ENCODE data around the gene COMMD7.
"Not testable (repeated sequence)": the region's sequence is repeated elsewhere in the genome, so short reads cannot be mapped to it uniquely, and the experiment has no call there.

Gene COMMD7

DNA sequence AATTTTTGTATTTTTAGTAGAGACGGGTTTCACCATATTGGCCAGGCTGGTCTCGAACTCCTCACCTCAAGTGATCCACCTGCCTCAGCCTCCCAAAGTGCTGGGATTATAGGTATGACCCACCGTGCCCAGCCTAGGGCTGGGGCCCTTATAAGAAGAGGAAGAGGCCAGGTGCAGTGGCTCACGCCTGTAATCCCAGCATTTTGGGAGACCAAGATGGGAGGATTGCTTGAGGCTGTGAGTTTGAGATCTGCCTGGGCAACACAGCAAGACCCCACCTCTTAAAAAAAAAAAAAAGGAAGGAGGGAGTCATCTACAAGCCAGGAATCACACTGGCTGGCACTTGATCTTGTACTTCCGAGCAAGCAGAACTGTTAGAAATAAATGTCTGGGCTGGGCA, 13.9 kb downstream of the COMMD7 start:
- not testable (repeated sequence) for DNase-seq (ENCODE audit: low read depth in 3 of 3)

DNA sequence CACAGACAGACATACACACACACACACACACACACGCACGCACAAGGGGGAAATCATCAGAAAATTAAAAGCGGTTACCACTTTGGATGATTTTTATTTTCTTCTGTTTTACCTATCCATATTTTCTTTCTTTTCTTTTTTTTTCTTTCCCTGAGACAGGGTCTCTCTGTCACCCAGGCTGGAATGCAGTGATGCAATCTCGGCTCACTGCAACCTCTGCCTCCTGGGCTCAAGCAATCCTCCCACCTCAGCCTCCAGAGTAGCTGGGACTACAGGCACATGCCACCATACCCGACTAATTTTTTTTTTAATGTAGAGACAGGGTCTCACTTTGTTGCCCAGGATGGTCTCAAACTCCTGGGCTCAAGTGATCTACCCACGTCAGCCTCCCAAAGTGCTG, 14.8 kb downstream of the COMMD7 start:
- DNase-seq (ENCODE audit: low read depth in 3 of 3), result not testable (repeated sequence)

DNA sequence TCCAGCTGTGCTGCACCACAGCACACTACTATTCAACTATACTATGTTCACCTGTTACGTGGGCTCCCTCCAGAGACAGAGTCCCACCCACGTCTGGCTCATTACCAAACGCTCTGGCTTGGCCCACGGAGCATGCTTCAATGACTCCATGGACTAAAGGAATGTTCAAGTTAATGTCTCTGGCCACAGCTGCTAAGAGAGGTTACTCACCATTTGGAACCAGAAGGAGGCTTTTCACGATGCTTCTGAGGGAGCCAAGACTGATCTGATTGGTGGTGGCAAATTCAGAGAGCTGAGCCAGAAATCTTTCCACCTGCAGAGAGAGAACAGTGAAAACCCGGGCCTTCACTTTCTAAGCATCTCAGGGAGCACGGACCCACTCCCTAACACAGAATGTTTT, 15.6 kb downstream of the COMMD7 start:
- DNase-seq (ENCODE audit: low read depth in 3 of 3), result no peak

DNA sequence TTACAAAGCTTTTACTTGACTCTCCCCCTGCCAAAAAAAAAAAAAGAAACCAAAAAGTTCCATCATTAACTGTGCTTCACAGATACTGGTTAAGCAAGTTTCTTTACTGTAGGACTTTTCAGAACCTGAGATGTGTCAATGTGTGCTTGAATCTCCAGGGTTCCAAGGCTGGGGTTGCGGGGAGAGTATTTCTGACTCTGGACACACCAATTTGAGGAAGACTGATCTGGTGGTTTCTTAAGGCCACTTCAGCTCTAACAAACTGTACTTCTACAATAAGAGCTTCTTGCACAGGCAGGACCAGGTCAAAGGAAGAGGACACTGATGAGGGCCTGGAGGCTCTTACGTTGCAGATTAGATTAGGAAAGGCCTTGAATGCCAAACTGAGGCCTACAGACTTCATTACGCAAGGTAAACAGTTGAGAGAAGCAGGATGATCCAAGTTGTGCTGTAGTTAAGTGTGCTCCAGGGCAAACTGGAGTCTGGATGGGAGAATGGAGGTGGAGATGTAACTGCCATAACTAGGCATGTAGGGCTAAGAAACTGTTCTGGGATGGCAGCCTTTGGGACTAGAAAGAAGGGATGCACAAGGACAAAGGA, 24.4 kb downstream of the COMMD7 start:
- DNase-seq (ENCODE audit: low read depth in 3 of 3), result no peak

DNA sequence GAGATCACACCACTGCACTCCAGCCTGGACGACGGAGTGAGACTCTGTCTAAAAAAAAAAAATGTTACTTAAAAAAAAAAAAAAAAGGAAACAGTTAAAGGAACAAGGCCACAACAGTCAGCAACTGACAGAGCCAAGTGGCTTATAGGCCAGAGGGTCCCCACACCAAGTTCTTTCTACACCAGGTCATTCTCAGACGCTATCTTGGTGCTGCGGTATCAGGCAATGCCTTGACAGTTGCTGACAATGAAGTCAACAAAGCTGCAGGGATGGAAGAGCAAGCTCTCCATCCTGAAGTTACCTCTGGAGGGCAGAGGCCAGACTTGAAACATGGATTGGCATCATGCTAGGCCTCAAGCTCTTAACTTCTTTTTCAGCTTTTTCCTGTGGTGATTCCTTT, 31.9 kb downstream of the COMMD7 start:
- no peak for DNase-seq (ENCODE audit: low read depth in 3 of 3)

DNA sequence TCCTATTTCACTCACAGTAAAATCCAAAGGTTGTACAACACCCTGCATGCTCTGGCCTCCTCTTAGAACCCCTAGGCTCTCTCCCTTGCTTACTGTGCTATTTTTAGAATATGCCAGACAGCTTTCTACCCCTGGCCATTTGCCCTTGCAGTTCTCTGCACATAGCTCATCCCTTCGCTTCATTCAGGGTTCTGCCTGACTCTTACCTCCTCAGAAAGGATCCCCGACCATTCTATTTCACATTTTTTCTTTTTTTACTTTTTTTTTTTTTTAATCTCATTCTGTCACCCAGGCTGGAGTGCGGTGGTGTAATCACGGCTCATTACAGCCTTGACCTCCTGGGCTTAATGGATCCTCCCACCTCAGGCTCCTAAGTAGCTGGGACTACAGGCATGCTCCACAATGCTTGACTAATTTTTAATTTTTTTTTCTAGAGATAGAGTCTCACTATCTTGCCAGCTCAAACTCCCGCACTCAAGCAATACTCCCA, 33.6 kb downstream of the COMMD7 start:
- no peak for DNase-seq (ENCODE audit: low read depth in 3 of 3)

DNA sequence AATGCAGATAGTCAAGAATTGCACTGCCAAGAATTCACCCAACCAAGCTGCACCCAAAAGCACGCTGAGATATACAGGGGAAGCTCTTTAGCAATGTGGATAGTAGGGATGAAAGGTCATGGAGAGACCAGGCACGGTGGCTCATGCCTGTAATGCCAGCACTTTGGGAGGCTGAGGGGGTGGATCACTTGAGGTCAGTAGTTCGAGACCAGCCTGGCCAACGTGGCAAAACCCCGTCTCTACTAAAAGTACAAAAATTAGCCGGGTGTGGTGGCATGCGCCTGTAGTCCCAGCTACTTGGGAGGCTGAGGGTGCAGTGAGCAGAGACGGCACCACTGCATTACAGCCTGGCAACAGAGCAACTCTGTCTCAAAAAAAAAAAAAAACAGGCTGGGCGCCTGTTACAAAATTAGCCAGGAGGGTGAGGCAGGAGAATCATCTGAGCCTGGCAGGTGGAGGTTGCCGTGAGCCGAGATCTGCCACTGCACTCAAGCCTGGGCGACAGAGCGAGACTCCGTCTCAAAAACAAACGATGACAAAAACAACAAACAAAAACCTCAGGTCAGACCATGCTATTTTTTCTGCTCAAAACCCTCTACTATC, 34.1 kb downstream of the COMMD7 start:
- not testable (repeated sequence) for DNase-seq (ENCODE audit: low read depth in 3 of 3)

DNA sequence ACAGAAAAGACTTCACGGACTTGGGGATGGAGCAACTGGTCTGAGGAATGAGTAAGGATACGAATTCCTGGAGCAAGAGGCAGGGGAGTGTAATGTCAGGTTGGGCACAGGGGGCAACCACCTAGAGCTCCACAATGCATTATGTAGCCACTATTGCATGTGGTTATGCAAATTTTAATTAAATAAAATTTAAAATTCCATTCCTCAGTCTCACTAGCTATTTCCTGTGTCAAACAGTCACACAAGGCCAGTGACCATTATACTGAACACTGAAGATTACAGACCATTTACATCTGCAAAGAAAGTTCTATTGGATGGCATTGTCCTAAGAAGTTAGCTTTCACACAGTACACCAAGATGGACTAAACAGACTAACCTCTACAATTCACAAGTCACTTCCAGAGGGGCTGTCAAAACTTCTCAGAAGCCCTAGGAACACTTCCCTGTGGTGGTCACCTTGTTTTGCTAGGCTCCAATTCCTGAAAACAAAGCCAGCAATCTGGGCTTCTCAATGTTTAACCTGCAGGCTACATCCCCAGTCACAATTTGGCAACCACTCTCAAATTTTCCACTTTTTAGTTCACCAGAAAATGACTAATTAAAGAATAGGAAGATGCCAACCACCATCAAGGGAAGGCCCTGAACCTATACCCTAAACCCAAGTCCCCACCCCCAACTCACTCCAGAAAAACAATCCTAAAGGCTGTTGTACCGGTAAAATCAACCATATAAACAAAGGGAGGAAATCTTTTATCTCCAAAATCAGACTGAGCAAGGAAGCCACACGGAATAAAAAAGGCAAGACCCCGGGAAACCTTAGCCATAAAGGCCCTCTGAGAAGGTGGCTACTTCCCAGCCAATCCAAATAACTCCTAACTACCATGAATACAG, 35.3 kb downstream of the COMMD7 start:
- no peak for DNase-seq (ENCODE audit: low read depth in 3 of 3)

DNA sequence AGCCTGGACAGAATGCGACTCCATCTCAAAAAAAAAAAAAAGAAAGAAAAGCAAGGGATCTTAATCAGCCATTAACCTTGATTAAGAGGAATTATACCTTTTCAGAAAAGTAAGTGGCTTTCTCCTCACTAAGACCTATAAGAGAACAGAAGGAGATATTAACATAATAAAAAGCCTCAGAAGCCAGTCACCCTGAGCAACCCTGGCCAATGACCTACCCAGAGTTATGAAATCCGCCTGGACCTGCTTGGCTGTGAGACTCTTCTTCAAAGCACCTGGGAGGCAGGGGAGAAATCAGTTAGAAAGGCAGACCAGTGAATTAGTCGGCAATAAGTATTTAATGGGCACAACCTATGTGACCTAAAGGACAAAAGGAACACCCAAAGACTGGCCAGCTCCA, 36.8 kb downstream of the COMMD7 start:
- no peak for DNase-seq (ENCODE audit: low read depth in 3 of 3)

DNA sequence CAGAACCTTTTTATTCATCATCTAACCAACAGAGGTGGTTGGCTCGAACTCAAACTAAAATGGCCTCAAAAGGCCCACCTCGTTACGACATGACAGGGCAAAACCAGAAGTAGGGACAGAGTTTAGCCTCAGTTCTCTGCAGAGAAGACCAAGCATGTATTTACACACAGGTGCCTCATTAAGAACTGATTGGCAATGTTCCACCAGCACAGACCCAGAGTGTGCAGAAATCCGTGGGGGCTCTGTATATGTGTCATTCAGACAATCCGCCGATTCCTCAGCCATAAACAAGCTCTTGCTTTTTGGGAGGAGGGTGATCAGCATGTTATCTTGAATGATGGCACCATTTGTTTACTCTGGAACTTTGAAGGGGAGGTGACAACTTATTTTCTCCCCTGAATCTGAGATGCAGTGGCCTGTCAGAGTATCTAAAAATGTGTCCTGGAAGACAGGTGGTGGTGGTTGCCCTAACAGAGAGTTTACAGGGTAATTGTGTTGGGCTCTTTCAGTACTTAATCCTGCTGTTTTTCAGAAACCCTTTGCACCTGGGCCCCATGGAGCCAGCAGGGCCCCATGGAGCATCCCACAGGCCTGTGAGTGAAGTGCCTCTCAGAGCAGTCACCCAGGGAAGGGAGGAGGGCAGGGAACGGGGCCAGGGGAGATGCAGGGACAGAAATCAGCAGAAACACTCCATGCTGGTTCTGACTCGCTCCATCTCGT, 40.4 kb downstream of the COMMD7 start:
- no peak for DNase-seq (ENCODE audit: low read depth in 3 of 3)

DNA sequence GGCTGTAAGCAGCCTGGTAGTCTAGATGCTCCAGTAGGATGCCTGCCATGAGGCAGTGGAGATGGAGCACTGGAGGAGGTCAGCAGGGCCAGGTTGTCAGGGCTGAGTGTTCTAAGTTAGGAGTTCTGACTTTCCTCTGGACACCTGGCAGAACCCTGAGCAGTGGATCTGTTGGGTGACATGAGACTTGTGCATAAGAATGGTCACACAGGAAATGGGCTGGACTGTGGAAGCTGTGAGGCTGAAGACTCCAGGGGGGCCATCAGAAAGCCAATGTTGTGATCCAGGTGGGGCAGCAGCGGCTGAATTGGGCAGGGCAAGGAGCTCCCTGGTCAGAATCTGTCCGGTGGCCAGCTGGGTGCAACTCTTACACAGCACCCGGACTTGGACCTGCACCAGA, 45.7 kb downstream of the COMMD7 start:
- DNase-seq (ENCODE audit: low read depth in 3 of 3), result no peak

DNA sequence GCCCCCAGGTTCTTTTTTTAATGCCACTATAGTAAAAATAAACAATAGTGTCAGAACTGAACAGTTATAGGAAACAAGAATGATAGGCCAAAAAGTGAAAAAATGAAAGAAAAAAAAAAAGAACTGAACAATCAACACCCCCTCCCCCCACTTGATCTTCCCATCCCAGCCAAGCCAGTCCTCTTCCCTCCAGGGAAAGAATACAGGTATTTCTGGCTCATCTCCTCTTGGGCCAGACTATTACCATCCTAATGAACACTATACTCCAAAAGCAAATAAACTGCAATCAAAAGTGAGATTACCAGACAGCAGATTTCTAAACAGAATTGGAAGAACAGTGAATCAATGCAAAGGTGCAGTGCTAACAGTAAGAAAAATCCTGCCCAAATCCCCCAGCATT, 48.2 kb downstream of the COMMD7 start:
- no peak for DNase-seq (ENCODE audit: low read depth in 3 of 3)

DNA sequence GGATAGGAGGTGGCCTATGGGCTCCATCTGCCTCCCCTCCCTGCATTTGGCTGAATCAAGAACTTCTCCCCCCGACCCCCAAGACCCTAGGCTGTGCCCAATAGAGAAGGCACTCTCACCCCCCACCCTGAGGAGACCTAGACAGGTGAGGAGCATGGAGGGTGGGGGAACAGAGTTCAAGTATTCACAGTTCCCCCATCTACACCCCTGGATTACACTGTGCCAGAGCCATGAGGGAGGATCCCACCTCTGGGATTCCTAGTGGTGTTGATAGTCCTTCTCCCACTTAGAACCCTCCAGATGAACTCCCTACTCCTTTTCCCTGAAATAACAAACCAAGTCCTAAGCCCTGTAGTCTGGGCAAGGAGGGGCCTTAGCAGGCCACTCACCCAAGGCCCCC, 54.3 kb downstream of the COMMD7 start:
- DNase-seq (ENCODE audit: low read depth in 3 of 3), result not testable (repeated sequence)

DNA sequence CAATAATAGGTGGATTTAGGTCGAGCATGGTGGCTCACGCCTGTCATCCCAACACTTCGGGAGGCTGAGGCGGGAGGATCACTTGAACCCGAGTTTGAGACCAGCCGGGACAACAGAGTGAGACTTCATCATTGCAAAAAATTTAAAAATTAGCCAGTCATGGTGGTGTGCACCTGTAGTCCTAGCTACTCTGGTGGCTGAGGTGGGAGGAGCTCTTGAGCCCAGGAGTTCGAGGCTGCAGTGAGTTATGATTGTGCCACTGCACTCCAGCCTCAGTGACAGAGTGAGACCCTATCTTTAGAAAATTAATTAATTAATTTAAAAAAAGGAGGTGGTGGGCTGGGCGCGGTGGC, 56.1 kb downstream of the COMMD7 start:
- no peak for DNase-seq (ENCODE audit: low read depth in 3 of 3)

DNA sequence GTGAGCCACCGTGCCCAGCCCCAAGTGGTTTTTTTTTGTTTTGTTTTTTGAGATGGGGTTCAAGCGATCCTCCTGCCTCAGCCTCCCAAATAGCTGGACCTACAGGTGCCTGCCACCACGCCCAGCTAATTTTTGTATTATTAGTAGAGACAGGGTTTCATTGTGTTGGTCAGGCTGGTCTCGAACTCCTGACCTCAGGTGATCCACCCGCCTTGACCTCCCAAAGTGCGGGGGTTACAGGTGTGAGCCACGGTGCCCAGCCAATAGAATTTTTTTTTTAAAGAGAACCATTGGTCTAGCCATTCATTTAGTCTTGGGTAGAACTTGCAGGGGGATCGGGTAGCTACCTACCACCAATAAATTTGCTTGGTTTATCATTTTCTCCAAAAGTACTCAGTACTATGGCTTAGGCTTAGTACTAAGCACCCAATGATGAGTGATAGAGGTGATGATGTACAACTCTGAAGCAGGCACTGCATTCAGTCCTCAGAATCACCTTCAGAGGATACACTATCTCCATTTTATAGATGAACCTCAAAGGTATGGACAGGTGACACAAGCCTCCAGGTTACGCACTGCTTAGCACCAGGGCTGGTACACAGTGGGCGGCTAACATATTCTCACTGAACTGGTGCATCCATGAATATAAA, 56.6 kb downstream of the COMMD7 start:
- DNase-seq (ENCODE audit: low read depth in 3 of 3), result no peak

DNA sequence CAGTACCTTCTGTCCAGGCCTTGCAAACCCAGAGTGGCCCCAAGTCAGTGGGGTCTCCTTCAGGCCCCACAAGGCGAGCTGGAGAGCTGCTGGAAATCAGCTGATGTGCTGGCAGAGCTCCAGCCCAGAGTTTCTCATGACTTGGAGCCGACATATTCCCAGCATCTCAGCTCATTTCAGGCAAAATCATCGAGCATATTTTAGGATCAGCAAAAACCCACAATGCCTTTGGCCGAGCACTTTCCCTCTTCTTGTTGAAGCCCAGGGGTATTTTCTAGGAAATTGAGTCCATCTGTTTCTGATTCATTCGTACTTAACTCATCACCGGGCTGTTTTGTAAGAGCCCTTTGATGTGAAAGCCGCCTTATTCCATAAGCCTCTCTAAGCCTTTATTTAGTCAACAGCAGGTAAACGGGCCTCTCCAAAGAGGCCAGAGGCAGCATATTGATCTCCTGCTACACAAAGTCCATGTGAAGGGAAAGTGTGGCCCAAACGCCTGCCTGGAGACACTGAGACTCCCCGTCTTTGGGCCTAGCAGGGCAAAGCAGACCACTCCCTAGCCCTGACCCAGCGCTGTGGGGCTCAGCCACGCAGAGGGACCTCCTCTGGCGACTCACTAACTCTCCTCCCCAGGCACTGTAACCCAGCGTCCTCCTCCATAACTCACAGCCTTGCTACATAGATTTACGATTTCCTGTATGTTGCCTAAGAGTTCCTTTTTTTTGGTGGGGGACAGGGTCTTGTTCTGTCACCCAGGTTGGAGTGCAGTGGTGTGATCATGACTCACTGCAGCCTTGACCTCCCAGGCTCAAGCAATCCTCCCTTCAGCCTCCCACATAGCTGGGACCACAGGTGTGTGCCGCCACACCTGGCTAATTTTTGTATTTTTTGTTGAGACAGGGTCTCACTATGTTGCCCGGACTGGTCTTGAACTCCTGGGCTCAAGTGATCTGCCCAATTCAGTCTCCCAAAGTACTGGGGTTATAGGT, 57.4 kb downstream of the COMMD7 start:
- DNase-seq (ENCODE audit: low read depth in 3 of 3), result no peak

DNA sequence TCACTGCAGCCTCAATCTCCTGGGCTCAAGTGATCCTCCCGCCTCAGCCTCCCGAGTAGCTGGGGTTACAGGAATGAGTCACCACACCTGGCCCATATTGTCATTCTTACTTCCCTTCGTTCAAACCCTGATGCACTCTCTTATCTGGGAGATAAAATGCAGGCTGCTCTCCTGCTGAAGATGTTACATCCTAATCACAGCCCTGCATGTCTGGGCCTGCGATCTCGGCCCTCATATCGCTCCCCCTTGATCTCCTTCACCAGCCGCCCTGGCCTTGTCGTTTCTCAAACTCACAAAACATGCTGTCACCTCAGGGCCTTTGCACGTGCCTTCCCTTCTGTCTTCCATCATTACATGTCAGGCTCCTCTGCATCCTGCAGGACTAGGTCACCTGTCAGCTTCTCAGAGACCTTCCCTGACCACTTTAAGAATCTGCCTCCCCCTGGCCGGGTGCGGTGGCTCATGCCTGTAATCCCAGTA, 60.7 kb downstream of the COMMD7 start:
- no peak for DNase-seq (ENCODE audit: low read depth in 3 of 3)

DNA sequence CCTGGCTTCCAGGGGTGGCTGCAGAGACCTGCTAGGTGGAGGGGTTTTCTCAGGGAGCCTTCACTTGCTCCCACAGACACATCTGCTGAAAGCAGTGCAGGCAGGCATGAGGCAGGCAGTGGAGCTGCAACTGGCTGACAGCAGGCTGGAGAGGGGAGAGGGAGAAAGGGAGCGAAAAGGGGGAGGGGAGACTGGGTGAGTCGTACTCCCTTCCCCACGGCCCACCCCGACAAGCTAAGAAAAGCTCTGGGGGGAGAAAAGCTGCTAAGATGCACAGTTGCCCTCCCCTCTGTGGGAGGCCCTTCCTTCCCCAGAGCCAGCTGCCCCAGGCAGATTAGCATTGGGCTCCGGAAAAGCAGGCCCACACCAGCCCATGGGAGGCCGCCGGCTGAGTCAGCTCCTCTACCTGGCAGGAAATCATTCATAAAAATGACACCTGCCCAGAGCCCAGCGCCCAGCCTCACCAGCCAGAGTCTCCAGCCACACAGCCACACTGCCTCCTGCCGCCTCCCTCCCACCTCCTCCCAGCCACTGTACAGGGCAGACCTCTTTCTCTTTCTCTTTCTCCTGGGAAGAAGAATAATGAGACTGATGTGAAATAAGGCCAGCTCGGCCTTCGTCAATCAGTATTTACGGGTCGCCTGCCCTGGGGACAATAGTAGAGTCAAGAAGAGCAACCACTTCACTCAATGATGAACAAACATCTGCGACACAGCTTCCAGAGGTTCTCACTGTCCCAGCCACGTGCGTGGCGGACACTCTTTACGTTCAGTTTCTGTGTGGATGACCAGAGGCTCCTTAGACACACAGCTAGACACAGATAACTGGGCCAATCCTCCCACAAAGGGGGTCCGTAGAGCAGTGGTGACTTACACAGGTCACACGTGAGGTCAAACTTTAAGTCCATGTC, 61.8 kb downstream of the COMMD7 start:
- DNase-seq (ENCODE audit: low read depth in 3 of 3), result no peak

DNA sequence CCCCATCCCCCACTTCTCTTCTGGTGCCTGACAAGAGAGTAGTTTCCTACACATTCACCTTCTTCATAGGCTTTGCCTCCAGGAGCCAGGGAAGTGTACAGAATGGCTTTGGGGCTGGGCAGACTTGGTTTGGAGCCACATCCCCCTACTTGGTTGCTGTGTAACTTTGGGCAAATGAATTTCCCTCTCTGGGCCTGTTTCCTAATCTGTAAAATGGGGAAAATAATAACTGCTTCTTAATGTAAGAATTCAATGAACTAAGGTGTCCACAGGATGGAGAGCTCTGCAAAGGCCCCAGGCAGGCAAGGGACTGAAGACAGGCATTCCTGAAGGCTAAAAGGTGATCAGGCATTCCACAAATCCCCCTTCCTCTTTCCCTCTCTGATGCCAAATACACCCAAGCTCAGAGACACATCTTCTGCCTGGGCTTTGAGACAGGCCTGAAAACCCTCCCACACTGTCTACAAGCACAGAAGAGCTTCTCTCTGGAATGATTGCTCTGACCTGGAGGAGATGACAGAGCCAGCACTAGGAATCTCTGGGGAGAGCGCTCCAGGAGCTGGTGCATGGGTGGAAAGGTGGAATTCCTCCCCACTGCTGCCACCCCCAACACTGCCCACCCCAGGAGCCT, 62.6 kb downstream of the COMMD7 start:
- no peak for DNase-seq (ENCODE audit: low read depth in 3 of 3)
